Panc1 (cell line): Measurements from ENCODE around the gene ZNF778. TPM values are rescaled to one million over a fixed set of nuclear protein-coding genes. Genes with fewer than 3 reads are reported as not detected.

Experiments used
- ATAC-seq: fragments of 200-7000 bp; cut with Tn5 transposase; 2 replicates; pipeline ENCODE4 v1.9.1; 2020; ENCODE audit warnings: mild to moderate bottlenecking, moderate library complexity
- BruUV-seq: library from RNA; stranded (reverse); fragments of 400-500 nt; replicated peaks from 2 replicates; lab custom pipeline; 2021; lab: Mats Ljungman, UMichigan
- CTCF ChIA-PET: fragments of 300-600 bp; sonication (Branson Sonifier 250); formaldehyde crosslinking; loops from one replicate; lab custom pipeline; 2022; ENCODE audit warnings: antibody characterized with exemption; lab: Charles Lee
- POLR2A ChIA-PET: fragments of 300-600 bp; sonication (Branson Sonifier 250); formaldehyde crosslinking; loops from one replicate; lab custom pipeline; 2022; ENCODE audit warnings: antibody characterized with exemption; lab: Charles Lee
- DNase-seq: peaks from one replicate; pipeline ENCODE4 v3.0.0-alpha.2; 2010; ENCODE audit warnings: low read depth, low spot score
- H3K27ac ChIP-seq: 2 replicates; pipeline ENCODE4 v1.5.1; 2011; ENCODE audit warnings: mild to moderate bottlenecking, low read length, inconsistent platforms
- H3K27me3 ChIP-seq: fragments of 200-500 bp; sonication (Bioruptor generic); 2 replicates; pipeline ENCODE4 v1.6.0; 2014; ENCODE audit warnings: low read length, inconsistent platforms; ENCODE audit not compliant: control insufficient read depth, insufficient read depth
- H3K36me3 ChIP-seq: fragments of 200-500 bp; sonication (Bioruptor generic); 2 replicates; pipeline ENCODE4 v1.5.1; 2014; ENCODE audit warnings: inconsistent platforms, mild to moderate bottlenecking, low read length, moderate library complexity; ENCODE audit not compliant: control insufficient read depth, insufficient read depth
- H3K4me1 ChIP-seq: 2 replicates; pipeline ENCODE4 v1.5.1; 2011; ENCODE audit warnings: inconsistent platforms, mild to moderate bottlenecking, low read length, moderate library complexity; ENCODE audit not compliant: control insufficient read depth, insufficient read depth
- H3K4me3 ChIP-seq, 2 experiments: 2 replicates each; pipeline ENCODE4 v1.5.1; 2011 to 2012; ENCODE audit warnings: low read depth in 2 of 2, low read length in 2 of 2, mild to moderate bottlenecking in 2 of 2, inconsistent platforms in 1 of 2, moderate library complexity in 1 of 2
- H3K9me3 ChIP-seq: fragments of 200-500 bp; sonication (Bioruptor generic); 2 replicates; pipeline ENCODE4 v1.5.1; 2014; ENCODE audit warnings: low read depth, mild to moderate bottlenecking, inconsistent platforms, low read length, moderate library complexity; ENCODE audit not compliant: control insufficient read depth, insufficient read depth
- CTCF ChIP-seq: fragments of 450-650 bp; IDR thresholded peaks from 2 replicates; pipeline ENCODE4 v1.5.1; 2017; ENCODE audit warnings: mild to moderate bottlenecking
- POLR2AphosphoS5 ChIP-seq: IDR thresholded peaks from 2 replicates; pipeline ENCODE4 v1.6.1; 2012; ENCODE audit warnings: mild to moderate bottlenecking, low read depth, low read length, moderate library complexity
- REST ChIP-seq, 2 experiments: IDR thresholded peaks; 2 replicates each; pipeline ENCODE4 v1.6.1; 2011 to 2012; ENCODE audit warnings: low read depth in 2 of 2, control low read depth in 1 of 2, low read length in 1 of 2, mild to moderate bottlenecking in 1 of 2, moderate library complexity in 1 of 2; ENCODE audit not compliant: insufficient read depth in 1 of 2
- SIN3A ChIP-seq: IDR thresholded peaks from 2 replicates; pipeline ENCODE4 v1.6.1; 2012; ENCODE audit warnings: low read depth, mild to moderate bottlenecking, low read length, moderate library complexity, borderline replicate concordance; ENCODE audit not compliant: insufficient read depth
- TCF7L2 ChIP-seq: IDR thresholded peaks from 2 replicates; pipeline ENCODE4 v1.6.1; 2011; ENCODE audit warnings: mild to moderate bottlenecking, low read depth, low read length, inconsistent platforms
- in situ Hi-C: cut with HindIII; loops from 2 replicates; pipeline ENCODE4 v1.10.0; 2016; ENCODE audit warnings: low sequenced_read_pairs, low pct_unique_long_range_greater_than_20kb
- intact Hi-C: fragments of 100-400 bp; cut with micrococcal nuclease; formaldehyde crosslinking; loops from one replicate; pipeline ENCODE4 v1.10.0; 2022; ENCODE audit not compliant: unreplicated experiment
- total RNA-seq: library from RNA; stranded (reverse); gene quantifications from one replicate; pipeline ENCODE4 v1.2.1, GENCODE V29; 2021; ENCODE audit not compliant: unreplicated experiment

Gene ZNF778
- total RNA-seq, 1 experiment from 2014 or later = 15.0 TPM

GRCh38 chr16:89237733-89238132, 20.2 kb downstream of the ZNF778 start:
- H3K27ac ChIP-seq = no peak overlapping the region
- DNase-seq (no peak), ATAC-seq (no peak)
- no peak for TF ChIP-seq TCF7L2
- no peak for TF ChIP-seq REST (IDR thresholded peaks at IDR 0.05; ENCODE audit: insufficient read depth in 1 of 2, low read depth in 2 of 2, low read length in 1 of 2)
- TF ChIP-seq POLR2AphosphoS5 = no peak
- TF ChIP-seq SIN3A = no peak
- TF ChIP-seq CTCF = no peak
- CTCF ChIA-PET = no interaction called here
- H3K9me3 ChIP-seq = peaks cover 7% of the 10 kb centered on the region; the same call in 1 of the 2 replicates
- no peaks in the 10 kb centered on the region for H3K27me3 ChIP-seq
- H3K4me3 ChIP-seq = no peak overlapping the region
- in situ Hi-C loops = no loop called here
- no TSS peak for BruUV-seq
- intact Hi-C loops = no loop called here
- POLR2A ChIA-PET = no interaction called here
- H3K36me3 ChIP-seq = peaks cover 6% of the 10 kb centered on the region; the same call in 1 of the 2 replicates
- no peaks in the 10 kb centered on the region for H3K4me1 ChIP-seq

GRCh38 chr16:89241187-89242007, 23.9 kb downstream of the ZNF778 start:
- TSS peak; percentile 98 for BruUV-seq
- ATAC-seq (peak; percentile 84), DNase-seq (peak; percentile 58)
- Histone ChIP-seq H3K36me3 (peaks cover 6% of the 10 kb centered on the region; the same call in 1 of the 2 replicates), H3K4me3 (peak overlapping the region; percentile 60 to 90), H3K27me3 (no peaks in the 10 kb centered on the region), H3K27ac (peak overlapping the region; percentile 84), H3K4me1 (no peaks in the 10 kb centered on the region), H3K9me3 (peaks cover 3% of the 10 kb centered on the region; the same call in 1 of the 2 replicates)
- in situ Hi-C loops (no loop called here), intact Hi-C loops (no loop called here)
- POLR2A ChIA-PET = no interaction called here
- CTCF ChIA-PET = no interaction called here
- TF ChIP-seq CTCF (no peak), TCF7L2 (0 out of 2 replicates have a peak, but pooled peaks have one; percentile 27), SIN3A (peak; percentile 30; the same call in 1 of the 2 replicates), REST (IDR thresholded peaks at IDR 0.05; ENCODE audit: insufficient read depth in 1 of 2, low read depth in 2 of 2, low read length in 1 of 2) (no peak), POLR2AphosphoS5 (peak; percentile 78)
